Measurements from ENCODE around the gene ARHGAP18.

Gene ARHGAP18

DNA sequence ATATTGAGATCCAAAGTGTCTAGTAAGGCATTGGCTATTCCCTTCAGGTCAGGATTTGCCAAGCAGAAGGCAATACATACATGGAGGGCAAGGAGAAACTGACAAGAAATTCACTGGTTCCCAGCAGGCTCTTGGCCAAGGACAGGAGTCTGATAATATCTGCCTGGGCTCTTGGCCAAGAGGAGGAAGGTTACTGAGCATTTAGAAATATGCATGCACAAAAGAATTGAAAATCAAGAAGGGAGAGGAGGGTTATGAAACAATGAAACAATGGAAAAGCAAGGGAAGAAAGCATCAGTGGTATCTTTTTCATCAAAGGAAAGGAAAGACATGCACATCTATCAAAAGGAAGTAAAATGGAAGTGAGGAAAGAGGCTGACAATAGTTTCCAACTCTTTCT, 42.4 kb downstream of the ARHGAP18 start:
- no peak for DNase-seq (ENCODE audit: low read depth in 2 of 2)

DNA sequence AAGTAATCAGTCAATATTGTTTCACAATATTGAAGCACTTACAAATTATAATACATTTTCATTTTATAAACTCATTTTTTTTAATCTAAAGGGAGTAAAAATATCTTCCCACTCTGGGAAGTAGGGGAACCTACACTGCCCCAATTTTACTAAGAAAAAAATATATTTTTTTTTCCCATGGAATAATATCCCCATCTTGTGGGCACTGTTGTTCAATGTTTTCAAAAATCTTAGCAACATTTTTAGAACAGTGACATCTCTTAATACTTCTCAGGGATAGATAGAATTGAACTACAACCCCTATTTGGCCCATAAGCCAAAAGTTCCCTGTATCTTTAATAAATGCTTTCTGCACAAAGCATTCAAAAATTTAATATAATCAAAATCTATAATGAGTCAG, 42.9 kb downstream of the ARHGAP18 start:
- DNase-seq (ENCODE audit: low read depth in 2 of 2): no peak

DNA sequence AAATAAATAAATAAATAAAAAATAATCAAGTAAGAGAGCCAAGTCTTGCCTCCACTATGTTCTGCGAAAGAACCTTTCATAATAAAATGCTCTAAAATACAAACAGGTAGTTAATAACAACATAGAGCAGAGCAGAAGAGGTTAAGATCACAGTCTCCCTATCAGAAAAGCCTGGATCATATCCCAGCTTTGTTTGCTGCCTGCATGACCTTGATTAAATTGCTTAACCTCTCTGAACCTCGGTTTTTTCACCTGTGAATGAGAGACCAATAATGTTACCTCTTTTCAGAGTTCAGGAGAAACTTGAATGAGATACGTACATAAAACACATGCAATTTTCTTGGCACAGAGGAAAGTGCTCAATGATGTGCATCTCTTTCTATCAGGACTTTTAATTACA, 44.4 kb downstream of the ARHGAP18 start:
- no peak for DNase-seq (ENCODE audit: low read depth in 2 of 2)

DNA sequence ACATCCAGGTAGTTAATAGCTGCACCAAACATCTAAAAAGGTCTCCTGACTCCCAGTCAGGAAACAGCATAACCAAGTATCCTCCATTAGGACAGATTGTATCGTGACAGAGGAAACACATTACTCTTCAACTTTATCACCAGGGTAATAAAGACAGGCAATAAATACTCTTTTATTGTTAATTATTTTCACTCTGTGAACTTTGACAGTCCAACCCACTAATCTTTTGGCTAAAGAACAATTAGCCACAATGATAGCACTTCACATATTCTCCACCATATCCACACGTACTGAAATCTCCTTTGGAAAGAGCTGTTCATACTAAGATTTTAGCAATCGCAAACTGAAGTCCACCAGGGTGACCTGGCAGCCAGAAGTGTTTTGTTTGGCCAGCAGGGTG, 46.4 kb downstream of the ARHGAP18 start:
- no peak for DNase-seq (ENCODE audit: low read depth in 2 of 2)

DNA sequence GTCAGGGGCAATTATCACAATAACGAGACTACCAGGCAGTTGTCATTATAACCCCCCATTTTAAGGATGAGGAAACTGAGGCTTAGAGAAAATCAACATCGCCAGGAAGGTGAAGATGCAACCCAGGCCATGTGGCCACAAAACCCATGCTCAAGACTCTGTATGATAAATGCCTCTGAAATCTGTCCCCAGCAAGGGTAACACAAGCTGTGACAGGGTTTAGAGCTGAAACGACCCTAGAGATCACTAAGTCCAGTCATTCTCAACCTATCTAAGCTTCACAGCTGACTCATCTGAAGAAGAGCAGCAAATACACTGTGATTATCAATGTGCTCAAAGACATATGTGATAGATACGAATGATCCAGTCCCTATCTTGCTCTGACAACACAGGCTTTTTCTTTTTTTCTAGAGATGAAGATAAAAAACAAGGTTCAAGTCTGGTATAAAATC, 47.0 kb downstream of the ARHGAP18 start:
- no peak for DNase-seq (ENCODE audit: low read depth in 2 of 2)

DNA sequence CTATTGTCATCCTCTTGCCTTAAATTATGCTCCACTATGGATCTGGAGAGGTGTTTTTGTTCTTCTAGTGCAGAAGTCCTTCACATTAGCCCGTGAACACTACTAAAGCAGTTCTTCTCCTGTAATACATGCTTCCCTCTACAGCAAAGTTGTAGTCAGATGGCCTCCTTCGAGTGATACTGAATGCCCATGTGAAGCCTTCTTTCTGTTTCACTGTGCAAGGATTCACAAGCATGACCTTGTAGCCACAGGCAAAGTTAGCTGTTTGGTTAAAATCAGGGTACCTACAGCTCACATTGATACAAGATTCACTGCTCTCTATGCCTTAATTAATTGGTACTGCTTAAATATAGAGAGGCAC, 47.6 kb downstream of the ARHGAP18 start:
- no peak for DNase-seq (ENCODE audit: low read depth in 2 of 2)

DNA sequence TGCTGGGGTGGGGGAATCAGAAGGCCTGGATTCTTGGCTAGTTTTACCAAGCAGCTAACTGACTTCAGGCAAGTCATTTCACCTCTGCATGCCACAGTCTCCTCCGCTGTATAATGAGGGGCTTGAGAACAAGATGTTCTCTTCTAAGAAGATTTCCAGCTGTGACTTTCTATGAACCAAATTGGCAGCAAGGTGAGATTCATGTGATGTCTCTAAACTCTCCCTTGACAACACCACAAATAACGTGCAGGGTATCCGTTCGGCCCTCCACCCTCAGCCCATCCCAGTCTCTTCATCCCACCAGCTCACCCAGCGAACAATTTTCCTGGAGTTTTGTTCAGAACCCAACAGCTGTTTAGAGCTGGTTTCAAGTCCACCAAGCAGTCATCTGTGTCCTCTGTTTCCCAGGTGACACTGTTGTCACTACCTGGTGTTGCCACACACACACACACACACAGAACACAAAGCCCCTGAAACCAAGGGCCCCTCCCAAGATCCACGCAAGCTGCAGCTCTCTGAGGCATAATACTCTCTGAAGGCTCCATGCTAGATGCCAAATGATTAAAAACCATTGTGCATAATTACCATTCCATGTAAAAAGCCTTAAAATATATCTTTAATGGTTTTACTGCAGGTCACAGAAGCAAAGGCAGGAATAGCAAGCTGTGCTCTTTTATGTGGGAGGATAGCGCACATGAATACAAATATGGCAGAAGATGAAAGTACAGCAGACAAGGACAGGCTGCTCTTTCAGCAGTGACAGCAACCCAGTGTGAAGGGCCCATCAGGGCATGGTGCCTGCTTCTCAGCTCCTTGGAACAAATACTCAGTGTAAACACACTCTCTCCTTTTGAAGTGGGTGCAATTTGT, 48.2 kb downstream of the ARHGAP18 start:
- no peak for DNase-seq (ENCODE audit: low read depth in 2 of 2)

DNA sequence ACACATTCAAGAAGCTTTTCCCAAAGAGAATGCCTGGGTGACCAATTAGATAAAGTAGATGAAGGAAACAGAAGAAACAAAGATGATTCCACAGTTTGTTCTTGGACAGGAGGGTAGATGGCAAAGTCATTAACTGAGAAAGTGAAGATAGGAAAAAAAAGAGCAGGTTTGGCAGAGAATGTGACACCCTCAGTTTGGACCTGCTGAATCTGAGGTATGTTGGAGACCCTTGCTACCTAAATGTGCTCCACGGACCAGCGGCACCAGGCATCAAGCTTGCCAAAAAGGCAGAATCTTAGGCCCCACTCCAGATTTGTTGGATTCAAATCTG, 49.7 kb downstream of the ARHGAP18 start:
- no peak for DNase-seq (ENCODE audit: low read depth in 2 of 2)

DNA sequence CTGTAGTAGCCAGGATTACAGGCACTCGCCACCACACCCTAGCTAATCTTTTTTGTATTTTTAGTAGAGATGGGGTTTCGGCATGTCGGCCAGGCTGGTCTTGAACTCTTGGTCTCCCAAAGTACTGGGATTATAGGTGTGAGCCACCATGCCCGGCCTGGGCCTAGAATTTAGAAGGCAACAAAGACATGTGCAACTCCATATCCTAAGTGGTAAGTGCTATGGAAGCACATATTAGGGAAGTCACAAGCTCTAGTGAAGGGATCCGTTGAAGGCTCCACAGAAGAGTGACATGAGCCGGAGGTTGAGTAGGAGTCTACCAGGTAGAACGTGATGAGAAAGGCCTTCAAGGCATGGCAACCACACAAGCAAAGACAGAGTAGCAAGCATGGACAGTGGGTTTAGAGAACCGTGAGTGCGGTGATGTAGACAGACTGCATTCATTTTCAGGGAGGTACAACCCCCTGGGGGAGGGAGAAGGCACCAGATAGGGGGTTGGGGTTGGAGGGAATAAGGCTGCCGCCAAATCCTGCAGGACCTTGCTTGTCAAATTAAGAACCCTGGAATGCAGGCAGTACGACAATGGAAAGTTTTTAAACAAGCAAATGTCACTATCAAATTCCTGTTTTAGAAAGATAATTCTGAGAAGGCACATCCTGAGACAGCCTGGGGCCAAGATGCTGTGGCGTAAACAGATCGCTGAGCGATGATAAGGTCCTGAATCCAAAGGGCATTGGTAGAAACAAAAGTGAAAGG, 50.2 kb downstream of the ARHGAP18 start:
- DNase-seq (ENCODE audit: low read depth in 2 of 2): no peak

DNA sequence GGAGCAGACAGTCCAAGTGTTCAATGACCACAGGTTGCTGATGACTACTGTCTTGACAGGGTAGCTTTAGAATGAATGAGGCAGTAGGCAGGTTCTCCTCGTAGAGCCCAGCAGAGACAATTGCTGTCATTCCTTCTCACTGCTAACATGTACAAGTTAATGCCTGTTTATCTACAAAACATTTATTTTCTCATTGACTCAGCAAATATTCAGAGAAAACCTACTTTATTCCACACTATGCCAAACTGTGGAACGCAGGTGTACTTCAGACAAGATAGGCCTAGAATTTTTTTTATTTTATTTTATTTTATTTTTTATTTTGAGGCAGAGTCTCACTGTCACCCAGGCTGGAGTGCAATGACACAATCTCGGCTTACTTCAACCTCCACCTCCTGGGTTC, 50.8 kb downstream of the ARHGAP18 start:
- no peak for DNase-seq (ENCODE audit: low read depth in 2 of 2)

DNA sequence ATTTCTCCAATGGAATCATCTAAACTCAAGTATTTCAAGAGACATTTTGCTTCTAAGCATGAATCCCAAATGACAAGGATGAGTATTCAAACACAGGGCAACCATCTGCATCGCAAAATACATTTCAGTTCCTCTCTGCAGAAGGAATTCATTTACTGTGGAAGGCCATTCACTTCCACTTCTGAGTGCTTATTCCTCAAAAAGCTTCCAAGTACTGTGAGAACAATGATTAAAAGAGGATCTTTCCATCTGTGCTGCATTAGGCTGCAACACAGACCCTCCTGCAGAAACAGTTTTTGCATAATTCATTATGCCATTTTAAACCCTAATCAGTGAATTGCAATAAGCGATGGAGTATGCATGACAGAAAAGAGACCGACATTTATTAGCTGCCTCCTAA, 52.5 kb downstream of the ARHGAP18 start:
- DNase-seq (ENCODE audit: low read depth in 2 of 2): no peak

DNA sequence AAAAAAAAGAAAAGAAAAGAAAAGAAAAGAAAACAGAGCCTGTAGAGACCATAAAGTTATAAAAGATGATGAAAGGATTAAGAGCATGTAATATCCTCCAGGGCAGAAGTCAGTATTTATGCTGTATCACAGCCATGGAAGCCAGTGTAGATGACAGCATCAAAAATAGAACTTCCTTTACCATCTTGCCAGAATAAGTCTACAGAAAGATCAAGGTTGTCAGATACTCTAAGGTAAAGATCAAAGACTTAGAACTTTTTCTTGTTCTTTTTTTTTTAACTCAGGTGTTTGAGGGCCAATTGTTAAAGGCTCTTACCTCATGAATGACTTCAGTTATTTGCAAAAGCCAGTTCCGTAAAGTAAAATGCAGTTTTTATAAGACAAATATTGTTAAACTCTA, 54.6 kb downstream of the ARHGAP18 start:
- DNase-seq (ENCODE audit: low read depth in 2 of 2): no peak

DNA sequence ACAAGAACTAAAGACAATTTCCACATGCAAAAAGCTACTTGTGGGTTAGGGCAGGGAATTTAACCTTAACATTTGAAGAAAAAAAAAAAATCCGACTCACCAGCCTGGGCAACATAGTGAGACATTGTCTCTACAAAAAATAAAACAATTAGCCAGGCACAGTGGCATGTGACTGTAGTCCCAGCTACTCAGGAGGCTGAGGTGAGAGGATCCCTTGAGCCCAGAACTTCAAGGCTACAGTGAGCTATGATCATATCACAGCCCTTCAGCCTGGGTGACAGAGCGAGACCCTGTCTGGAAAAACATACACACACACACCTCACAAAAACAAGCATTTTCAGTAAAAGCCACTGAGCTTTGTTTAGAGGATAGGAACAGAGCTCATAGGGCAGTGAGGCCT, 56.2 kb downstream of the ARHGAP18 start:
- DNase-seq (ENCODE audit: low read depth in 2 of 2): no peak

DNA sequence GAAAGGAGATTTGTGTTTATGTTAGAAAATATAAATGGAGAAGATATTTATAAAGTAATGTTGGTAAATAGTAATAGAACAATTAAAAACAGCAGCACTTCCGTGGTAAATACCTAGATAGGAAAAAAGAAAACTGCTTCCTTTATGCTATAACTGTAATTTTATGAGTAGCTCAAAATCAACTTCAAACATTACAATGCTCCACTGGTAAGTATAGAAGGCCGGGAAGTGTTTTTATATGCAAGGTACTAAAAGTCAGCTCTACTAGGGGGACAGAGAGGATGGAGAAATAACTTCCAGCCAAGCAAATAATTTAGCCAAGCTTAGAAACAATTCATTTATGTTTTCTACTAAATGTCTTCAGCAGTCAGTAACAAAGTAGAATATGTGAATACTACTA, 56.7 kb downstream of the ARHGAP18 start:
- no peak for DNase-seq (ENCODE audit: low read depth in 2 of 2)

DNA sequence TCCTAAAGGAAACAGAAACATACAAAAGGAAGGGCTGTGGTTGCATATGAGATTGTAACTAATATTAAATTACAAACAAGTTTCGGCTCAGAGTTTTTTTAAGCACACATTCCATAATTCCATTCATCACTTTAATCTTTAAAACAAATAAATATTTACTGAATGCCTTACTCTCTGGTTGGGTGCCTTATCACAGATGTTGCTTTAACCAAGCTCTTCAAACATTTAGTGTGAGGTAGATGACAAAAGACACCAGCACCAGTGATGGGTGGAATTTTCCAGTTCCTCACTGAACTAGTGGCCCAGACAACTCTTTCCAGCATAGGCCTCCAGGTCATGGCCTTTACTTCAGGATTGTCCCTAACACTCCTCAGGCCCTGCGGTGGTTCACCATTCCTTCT, 58.7 kb downstream of the ARHGAP18 start:
- no peak for DNase-seq (ENCODE audit: low read depth in 2 of 2)

DNA sequence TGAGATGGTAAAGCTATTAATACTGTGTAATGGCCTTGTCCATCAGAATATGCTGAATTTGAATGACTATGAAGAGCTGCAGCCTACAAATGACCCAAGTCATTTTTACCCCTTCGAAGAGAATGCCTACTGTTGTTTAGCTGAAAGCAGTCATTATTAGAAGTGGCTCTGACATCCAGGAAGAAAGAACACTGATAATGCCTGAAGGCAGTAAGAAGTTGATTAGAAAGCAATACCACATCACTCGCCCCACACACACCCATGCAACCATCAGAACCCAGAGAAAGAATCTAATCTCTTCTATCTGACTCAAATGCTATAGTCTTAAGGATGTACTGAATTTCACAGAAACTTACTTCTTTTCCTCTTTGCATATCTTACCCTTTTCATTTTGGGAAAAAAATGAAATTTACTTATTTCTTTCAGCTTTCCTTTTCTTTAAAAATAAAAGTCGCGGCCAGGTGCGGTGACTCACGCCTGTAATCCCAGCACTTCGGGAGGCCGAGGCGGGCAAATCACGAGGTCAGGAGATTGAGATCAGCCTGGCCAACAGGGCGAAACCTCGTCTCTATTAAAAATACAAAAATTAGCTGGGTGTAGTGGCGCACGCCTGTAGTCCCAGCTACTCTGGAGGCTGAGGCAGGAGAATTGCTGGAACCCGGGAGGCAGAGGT, 61.0 kb downstream of the ARHGAP18 start:
- DNase-seq (ENCODE audit: low read depth in 2 of 2): no peak

DNA sequence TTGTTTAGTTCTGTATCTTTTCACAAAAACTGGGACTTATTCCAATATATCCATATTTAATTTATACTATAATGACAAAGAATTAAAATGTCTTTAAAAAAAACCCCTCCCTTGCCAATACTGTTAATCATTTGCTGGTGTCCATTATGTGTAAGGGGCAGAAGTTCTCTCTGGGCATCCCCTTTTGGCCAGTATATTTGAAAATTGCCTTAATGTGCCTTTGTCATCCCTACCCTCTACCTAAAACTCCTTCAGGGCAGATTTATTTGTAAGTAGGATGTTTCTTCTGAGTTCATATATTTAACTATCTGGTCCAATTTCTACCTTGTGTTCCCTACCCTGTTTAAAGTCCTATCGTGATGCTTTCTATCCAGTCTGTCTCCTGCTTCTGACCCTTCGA, 62.9 kb downstream of the ARHGAP18 start:
- no peak for DNase-seq (ENCODE audit: low read depth in 2 of 2)

DNA sequence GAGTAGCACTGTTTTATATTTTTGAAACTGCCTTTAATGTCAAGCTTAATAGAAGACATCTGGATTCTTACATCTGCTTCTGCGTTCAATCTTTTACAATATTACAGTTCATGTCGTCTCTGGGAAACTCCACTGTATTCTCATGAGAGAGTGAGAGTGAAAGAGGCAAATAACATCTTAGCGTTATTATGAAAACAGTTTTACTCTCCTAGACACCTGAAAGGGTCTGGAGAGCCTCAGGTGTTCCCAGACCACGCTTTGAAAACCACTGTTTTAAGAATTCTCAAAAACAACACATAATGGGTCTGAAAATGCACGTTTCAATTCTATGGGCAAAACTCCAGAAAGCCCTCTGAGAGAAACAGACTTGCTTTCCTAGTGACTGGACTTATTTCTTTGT, 63.3 kb downstream of the ARHGAP18 start:
- no peak for DNase-seq (ENCODE audit: low read depth in 2 of 2)

DNA sequence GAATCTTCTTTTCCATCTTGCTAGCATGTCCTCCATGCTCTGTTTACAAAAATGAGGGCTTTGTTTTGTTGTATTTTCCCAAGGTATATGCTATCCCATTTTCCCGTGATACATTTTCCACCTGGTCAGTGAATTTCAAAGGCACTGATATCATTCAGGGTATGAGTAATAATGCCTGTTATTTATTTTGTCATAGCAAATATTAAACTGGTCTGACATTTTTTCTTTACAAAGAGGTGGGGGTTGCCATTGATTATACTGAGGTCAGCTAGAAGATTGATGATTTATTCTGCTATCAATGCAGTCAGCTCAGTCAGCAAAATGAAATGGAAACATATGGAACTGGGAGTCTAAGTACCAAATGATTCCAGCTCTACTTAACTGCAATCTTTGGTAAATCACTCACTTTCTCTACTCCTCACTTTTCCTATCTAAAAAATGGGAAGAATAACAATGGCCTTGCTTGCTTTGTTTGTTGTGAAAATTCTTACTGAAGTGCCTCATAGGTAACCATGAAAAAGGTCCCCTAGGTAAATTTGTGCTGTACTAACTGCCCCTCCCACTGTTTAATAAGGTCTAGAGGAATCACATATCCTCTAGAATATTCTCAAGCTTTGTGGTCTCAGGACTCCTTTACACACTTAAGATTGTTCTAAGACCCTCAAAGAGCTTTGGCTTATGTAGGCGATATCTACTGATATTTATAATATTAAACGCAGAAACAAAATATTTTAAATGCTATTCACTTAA, 64.0 kb downstream of the ARHGAP18 start:
- DNase-seq (ENCODE audit: low read depth in 2 of 2): no peak

DNA sequence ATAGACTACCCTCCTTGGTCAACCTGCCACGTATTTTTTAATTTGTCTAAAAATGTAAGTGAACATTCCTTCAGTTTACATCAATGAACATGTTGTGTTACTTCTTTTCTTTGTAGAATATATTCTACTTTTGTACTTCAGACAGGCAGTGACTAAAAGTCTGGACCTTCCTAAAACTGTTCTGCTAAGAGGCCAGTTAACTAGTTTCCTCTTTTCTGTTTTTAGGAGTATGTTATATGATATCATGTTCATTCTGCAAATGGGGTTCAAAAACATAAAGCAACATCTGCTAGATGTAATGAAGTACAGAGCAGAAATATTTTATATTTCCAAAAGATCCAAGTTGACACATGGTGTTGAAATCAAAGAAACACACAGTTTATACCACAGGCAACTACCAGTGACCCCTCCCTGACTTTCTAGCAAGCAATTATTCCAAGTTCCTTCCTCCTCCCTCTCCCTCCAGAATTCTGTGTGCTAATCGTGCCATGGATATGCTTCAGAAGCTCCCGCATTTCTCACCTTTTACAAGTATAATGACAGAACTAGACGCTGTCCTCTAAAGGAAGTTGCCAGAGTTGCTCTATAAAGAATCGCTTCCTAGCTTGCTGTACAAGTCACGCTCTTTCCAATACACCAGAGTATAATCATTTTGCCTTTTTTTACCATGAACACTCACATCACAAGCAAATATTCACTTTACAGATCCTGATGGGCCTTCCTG, 64.7 kb downstream of the ARHGAP18 start:
- no peak for DNase-seq (ENCODE audit: low read depth in 2 of 2)

DNA sequence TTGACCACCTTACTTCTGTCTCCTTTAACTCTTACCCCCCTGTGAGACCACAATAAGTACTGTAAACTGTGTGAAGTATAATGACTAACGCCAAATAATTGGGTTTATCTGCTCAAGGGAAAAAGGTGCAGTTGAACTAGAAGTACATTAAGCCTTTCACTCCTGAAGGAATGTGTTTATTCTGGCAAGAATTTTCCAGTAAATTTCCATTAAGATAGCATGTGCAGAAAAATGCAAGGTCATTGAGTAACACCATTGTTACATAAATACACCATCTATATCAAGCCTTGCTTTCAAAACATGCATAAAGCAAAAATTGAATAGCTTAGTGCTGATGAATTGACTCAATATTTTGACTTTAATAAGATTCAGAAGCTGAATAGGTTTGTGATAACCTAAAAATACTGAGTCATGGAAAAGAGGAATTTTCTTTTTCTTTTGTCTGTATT, 65.4 kb downstream of the ARHGAP18 start:
- DNase-seq (ENCODE audit: low read depth in 2 of 2): no peak

Data from stimulated activated CD4-positive, alpha-beta T cell treated with anti-CD3 and anti-CD28 coated beads, Interleukin-15, amount 100 ng/mL, for 48 hours (primary cell).